ENCODE measurements around the gene ZNF727.
"Not testable (repeated sequence)": the region's sequence is repeated elsewhere in the genome, so short reads cannot be mapped to it uniquely, and the experiment has no call there.

Gene ZNF727

GRCh38 chr7:64045301-64046040 lies at the start of gene ZNF727:
Gene ZNF727, plus strand, starts transcription at chr7:64045434. Its CDS starts 188 bp downstream, at chr7:64045622.
- DNase-seq (ENCODE audit: low spot score): no peak

- DNase-seq (ENCODE audit: low spot score): no peak
Observed at GRCh38 chr7:63998549-63998948, 46.7 kb upstream of the ZNF727 start, which contains the start of gene ZNF722. Gene ZNF722, plus strand, starts transcription at chr7:63998849. Its CDS starts 113 bp downstream, at chr7:63998962.

GRCh38 chr7:64015496-64015895 lies 29.7 kb upstream of the ZNF727 start:
- DNase-seq (ENCODE audit: low spot score): not testable (repeated sequence)

DNA sequence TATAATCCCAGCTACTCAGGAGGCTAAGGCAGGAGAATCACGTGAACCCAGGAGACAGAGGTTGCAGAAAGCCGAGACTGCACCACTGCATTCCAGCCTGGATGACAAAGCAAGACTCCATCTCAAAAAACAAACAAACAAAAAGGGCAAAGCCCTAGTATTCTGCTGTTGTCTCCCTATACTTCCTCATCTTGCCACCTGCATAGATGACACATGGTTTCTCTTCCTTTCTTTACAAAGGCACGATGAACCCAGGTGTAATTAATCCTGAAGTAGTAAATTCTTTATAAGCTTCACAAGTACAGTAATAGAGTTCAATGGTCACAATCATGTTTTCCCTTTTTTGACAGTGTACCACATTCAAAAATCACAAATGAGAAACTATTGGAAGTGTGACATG lies 9.8 kb upstream of the ZNF727 start:
- DNase-seq (ENCODE audit: low spot score): no peak

DNA sequence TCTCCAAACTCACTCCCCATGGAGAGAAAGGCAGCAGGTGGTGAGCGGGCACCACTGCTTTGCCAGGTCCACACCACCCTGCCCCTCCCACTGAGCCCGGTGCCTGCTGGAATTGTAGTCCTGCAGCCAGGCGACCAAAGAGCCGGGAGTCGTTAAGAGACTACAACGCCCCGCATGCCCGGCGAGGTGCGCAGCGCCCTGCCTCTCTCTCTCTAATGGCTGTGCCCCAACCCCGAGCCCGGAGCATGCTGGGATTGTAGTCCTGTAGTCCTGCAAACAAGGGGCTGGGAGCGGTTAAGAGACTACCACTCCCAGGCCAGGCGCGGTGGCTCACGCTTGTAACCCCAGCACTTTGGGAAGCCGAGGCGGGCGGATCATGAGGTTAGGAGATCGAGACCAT lies 8.1 kb upstream of the ZNF727 start:
- no peak for DNase-seq (ENCODE audit: low spot score)

GRCh38 chr7:64046041-64046389 lies 781 bp downstream of the ZNF727 start:
- no peak for DNase-seq (ENCODE audit: low spot score)

GRCh38 chr7:64077837-64078698 lies 32.8 kb downstream of the ZNF727 start:
- DNase-seq (ENCODE audit: low spot score): not testable (repeated sequence)

DNA sequence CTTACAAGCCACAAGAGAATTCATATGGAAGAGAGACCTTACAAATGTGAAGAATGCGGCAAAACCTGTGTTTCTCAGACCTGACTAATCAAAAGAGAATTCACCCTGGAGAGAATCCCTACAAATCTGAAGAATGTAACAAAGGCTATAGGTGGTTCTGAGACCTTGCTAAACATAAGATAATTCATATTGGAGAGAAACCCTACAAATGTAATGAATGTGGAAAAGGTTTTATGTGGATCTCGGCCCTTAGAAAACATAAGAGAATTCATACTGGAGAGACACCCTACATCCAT lies 33.4 kb downstream of the ZNF727 start:
- DNase-seq (ENCODE audit: low spot score): no peak

- DNase-seq (ENCODE audit: low spot score): no peak
Observed at GRCh38 chr7:64087501-64087900, 42.3 kb downstream of the ZNF727 start.

DNA sequence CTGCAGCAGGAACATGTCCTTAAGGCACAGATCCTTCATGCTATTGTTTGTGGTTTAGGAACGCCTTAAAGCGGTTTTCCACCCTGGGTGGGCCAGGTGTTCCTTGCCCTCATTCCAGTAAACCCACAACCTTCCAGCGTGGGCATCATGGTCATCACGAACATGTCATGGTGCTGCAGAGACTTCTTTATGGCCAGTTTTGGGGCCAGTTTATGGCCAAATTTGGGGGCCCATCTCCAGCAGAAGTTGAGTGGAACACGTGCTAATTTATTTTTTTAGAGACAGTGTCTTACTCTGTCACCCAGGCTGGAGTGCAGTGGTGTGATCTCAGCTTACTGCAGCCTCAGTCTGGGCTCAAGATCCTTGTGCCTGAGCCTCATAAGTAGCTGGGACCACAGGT lies 43.6 kb downstream of the ZNF727 start:
- DNase-seq (ENCODE audit: low spot score): not testable (repeated sequence)

Data from COLO829 (cell line).